HPDE6-E6E7 (cell line): Measurements from ENCODE around the gene GPBAR1.

Experiments
- DNase-seq: peaks from one replicate; pipeline ENCODE4 v3.0.0; 2011; ENCODE audit warnings: missing footprints; ENCODE audit errors: extremely low spot score

GPBAR1 gene, protein sequence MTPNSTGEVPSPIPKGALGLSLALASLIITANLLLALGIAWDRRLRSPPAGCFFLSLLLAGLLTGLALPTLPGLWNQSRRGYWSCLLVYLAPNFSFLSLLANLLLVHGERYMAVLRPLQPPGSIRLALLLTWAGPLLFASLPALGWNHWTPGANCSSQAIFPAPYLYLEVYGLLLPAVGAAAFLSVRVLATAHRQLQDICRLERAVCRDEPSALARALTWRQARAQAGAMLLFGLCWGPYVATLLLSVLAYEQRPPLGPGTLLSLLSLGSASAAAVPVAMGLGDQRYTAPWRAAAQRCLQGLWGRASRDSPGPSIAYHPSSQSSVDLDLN

DNA sequence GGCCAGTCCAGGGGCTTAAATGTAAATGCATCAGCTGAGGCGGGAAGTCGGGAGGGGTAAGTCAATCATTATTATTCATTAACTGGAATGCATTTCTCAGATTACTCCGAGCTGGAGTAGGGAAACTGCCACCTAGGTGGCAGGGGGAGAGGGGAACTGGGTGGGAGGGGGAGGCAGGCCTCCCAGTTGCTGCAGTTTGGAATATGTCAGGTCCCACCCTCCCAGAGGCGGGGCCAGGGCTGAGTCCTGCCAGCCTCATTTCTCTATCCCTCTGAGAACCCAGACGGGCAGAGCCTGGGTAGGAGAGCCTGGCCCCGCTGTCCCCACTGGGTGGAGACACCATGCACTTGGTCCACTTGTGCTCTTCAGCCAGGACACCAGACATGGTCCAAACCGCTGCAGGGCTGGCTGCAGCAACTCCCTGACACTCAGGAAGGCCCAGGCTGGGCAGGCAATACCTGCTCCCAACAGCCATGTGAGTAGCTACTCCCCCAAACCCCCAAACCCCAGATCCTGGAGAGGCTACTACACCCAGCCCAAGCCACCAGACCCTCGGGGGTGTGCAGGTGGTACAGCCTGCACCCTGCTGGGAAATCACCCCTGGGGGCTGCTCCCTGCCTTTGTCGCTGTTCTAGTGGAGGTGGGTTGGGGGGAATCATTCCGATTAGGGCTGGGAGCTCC lies at the start of gene GPBAR1:
Gene GPBAR1, plus strand, starts transcription at position 274 of the 681 bp plus-strand sequence. CDS start 1,710 bp downstream, outside the sequence.
- no peak for DNase-seq

DNA sequence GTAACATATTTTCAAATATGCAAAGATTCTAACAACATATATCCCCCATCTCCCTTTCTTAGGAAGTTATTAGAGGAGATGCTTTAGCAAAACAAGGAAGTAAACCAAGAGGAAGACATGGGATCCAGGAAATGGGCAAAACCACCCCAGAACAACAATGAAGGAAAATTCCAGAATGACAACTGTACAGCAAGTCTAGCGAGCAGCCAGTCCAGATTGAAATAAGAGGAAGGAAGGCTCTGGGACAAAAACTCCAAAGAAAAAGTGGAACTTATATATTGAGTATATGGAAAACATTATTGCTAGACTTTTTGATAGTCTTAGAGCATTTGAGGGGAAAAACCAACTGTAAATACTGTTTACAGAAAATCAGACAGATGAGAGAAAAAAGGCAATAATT lies 46.7 kb upstream of the GPBAR1 start:
- no peak for DNase-seq

DNA sequence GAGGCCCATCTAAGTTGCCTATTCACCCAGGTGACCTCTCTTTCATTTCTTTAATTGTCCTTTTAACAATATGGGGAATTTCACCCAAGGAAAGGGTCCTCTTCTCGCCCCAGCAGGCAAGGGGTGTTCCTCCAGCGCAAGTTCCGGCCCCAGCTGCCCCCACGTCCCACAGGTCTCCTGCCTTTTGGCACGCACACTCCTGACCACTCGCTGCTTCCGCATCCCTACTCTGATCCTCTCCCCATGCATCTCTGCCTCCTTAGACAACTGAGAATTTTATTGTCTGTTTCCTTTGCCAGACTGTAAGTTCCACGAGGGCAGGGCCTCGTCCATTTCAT lies 44.5 kb upstream of the GPBAR1 start:
- DNase-seq = no peak

GRCh38 chr2:218216674-218217359 lies 44.0 kb upstream of the GPBAR1 start, which contains the start of gene ARPC2:
TSS of gene ARPC2 (plus strand) at chr2:218217189. CDS start at chr2:218217471, 282 bp downstream.
- peak; percentile 82 for DNase-seq

DNA sequence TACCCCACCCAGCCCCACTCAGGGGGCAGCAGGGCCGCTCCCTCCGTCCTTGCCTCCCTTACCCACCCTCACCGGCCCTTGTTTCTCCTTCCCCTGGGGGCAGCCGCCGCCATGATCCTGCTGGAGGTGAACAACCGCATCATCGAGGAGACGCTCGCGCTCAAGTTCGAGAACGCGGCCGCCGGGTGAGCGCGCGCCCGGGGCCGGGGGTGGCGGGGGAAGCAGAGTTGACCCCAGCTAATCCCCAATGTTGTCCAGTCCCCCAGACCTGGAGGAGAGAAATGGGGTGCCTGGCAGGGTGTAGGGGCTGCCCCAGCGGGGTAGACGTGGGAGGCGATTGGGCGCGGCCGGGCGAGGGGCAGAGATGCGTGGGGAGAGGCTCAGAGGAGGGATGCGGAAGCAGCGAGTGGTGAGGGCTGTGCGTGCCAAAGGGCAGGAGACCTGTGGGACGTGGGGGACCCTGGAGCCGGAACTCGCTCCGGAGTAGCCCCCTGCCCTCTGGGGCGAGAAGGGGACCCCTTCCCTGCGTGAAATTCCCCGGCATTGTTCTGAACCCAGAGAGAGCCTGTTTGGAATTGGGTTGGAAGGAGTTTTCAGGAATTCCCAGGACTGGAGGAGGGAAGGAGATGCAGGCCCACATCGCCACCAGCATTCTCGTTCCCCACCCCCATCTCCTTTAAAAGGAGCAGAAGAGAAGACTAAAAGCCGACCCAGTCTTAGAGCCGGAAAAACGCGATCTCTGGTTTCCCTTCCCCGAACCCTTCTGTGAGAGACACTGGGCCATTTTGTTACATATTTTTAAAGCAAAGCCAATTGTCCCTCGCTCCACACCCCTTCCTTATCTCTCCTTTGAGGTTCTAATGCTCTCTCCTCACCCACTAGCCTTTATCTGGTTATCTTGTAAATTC lies 43.2 kb upstream of the GPBAR1 start:
- no peak for DNase-seq

GRCh38 chr2:218218268-218219185 lies 42.3 kb upstream of the GPBAR1 start:
- DNase-seq = peak; percentile 58

DNA sequence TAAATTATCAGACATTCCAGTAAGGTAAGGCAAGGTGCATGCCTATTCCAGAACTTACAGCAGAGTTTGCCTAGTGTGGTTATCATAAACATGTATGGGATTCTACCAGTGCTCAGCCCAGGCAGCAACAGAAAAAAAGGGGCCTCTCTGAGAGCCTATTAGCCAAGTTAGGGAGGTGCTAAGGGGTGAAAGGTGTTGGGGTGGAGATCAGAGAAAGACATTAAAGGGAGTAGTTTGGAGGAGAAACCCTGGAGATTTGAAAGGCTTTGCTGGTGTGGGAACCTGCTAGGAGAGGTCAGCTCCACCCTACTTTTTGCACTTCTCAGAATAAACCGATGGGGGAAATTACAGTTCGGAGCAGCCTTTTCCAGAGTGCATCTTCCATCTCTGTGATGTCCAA lies 40.9 kb upstream of the GPBAR1 start:
- DNase-seq = no peak

- DNase-seq = no peak
These were observed 39.8 kb upstream of the GPBAR1 start for GRCh38 chr2:218221000-218221399.

GRCh38 chr2:218223046-218223445 lies 37.8 kb upstream of the GPBAR1 start:
- DNase-seq = no peak

DNA sequence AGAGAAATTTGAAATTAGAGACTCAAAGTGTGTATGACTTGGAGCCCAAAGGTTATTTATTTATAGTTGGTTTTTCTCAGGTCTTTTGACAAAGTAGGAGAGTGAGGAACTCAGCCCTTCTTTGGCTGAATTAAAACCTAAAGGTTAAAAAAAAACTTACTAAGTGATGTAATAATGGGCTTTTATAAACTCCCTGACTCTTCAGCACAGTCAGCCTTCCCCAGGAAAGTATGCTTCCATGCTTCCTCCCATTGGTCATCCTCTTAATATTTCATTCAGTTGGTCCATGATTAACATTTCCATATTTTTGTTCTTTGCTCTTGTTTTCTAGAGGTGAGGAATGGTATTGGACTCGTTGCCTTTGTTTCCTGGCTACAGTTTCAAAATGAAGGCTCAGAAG lies 36.6 kb upstream of the GPBAR1 start:
- no peak for DNase-seq

DNA sequence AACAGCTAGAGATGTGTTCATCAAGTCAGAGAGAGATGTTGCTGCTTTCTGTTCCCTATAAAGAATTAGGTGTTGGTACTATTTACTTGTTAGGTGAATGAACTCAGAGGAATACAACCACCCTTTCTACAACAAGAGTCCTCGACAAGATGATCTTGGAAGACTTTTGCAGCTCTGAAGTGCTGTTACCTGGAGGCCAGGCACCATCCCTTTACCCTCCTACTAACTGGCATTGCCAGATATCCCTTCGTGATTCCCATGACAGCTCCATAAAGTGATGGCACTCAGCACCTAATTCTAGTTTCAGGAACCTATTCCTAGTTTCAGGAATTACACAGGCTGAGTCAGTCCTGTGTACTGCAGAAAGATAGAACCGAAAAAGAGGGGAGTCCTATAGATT lies 33.9 kb upstream of the GPBAR1 start:
- DNase-seq = no peak

DNA sequence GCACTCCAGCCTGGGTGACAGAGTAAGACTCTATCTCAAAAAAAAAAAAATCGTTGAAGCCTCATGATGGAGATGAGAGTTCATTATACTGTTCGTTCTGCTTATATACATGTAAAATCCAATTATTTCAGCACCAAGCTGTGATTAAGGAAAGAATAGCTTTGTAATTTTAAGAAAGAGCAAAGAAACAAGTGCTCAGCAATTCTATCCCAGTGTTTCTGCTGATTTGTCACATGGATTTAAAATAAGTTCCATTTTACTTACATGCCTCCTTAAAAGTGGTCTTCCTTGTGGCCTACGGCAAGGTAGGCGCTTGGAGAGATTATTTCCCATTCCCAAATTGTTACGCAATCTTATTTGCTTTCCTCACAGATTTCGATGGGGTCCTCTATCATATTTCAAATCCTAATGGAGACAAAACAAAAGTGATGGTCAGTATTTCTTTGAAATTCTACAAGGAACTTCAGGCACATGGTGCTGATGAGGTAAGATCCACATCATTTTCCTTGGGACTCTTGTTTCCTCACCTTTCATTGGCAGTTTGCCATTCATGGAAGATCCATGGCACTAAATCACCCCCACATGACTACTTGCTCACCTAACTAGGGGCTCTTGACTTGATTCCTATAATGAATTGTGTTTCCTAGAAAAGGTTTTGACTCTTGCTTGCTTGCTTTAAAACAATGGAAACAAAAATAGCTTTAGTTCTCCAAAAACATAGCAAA lies 32.3 kb upstream of the GPBAR1 start:
- peak; percentile 36 for DNase-seq

GRCh38 chr2:218229239-218229638 lies 31.6 kb upstream of the GPBAR1 start:
- peak; percentile 71 for DNase-seq

GRCh38 chr2:218229851-218230250 lies 31.0 kb upstream of the GPBAR1 start:
- DNase-seq = no peak

GRCh38 chr2:218230882-218231281 lies 29.9 kb upstream of the GPBAR1 start:
- no peak for DNase-seq

DNA sequence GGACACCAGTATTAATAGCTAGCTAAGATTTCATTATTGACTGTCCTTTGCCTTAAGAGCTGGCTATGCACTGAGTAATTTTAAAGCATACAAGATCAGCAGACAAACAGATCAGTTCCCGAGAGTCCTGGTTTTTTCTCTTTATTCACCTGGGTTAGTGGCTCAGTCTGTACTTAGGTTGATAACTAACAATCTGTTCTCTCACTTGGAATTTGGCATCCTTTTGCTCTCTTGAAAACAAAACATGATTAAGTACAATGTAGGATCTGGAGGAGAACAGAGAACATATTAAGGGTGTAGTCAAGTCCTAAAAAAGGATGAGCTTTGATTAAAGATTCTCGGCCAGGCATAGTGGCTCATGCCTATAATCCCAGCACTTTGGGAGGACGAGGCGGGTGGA lies 27.3 kb upstream of the GPBAR1 start:
- DNase-seq = no peak

DNA sequence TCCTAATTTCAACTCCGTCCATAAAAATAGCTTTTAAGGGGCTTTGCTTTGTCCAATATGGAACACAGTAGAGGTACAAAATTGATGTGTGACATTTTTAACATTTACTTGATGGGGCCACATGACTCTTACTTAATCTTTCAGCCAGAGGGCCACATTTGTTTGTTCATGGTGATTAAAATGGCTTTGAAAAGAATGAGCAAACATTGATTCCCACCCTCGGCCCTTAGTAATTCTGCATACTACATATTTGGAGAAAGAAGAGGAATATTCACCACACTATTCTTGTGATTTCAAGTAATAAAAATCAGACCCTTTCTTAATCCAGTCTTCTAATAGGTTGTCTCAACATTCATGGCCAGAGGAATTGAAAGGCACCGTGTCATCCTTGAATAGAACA lies 26.3 kb upstream of the GPBAR1 start:
- no peak for DNase-seq

DNA sequence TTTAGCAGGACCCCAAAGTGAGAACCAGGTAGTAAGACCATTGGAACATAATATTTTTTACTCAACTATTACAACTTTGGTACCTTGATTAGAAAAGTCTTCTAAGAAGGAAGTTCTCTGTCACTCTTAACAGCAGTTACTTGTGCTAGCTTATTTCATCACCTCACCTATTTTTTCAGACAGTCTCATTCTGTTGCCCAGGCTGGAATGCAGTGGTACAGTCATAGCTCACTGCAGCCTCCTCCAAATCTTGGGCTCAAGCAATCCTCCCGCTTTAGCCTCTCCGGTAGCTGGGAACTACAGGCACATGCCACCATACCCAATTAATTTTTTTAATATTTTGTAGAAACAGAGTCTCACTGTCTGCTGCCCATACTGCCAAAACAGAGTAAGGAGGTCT lies 25.8 kb upstream of the GPBAR1 start:
- DNase-seq = no peak

- DNase-seq = no peak
These were observed 24.0 kb upstream of the GPBAR1 start for GRCh38 chr2:218236829-218237228.

DNA sequence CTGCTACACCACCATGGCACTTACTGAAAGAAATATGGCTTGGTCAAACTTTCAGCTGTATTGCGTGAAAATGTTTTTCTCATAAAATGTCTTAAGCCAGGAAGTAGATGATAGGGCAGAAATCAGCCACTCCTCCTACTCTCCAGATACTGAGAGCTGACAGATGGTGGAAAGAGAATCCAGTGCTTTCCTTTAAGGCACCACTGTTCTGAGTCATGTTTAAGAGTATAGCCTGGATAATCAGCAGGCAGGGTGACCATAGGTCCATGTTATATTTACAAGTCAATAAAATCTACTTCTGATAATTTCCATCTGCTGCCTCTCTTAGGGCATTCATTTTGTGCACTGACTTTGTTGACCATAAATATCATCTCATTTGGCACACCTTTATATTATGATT lies 21.9 kb upstream of the GPBAR1 start:
- no peak for DNase-seq
